Mesendoderm (in vitro differentiated cells): ENCODE results near the gene CD27.
"Not testable (repeated sequence)": the region's sequence is repeated elsewhere in the genome, so short reads cannot be mapped to it uniquely, and the experiment has no call there.

ENCODE experiments used
- DNase-seq: peaks from one replicate; pipeline ENCODE4 v3.0.0; 2013
- H2AK5ac ChIP-seq: 2 replicates; pipeline ENCODE4 v1.6.1; 2013; ENCODE audit warnings: low read length, inconsistent platforms
- H2BK120ac ChIP-seq: 2 replicates; pipeline ENCODE4 v1.6.1; 2013; ENCODE audit warnings: low read depth, mild to moderate bottlenecking, low read length, moderate library complexity, mixed read lengths
- H2BK15ac ChIP-seq: replicated peaks from 2 replicates; pipeline ENCODE4 v1.6.1; 2013; ENCODE audit warnings: low read depth, mild to moderate bottlenecking, moderate library complexity
- H2BK5ac ChIP-seq: 2 replicates; pipeline ENCODE4 v1.6.1; 2013; ENCODE audit warnings: low read length, inconsistent platforms
- H3K18ac ChIP-seq: 2 replicates; pipeline ENCODE4 v1.6.1; 2013; ENCODE audit warnings: mild to moderate bottlenecking, low read length, mixed read lengths
- H3K23ac ChIP-seq: one replicate; pipeline ENCODE4 v1.6.1; 2013; ENCODE audit warnings: low read length
- H3K27ac ChIP-seq: 2 replicates; pipeline ENCODE4 v1.5.1; 2013; ENCODE audit warnings: low read depth, mild to moderate bottlenecking, inconsistent platforms, low read length, moderate library complexity
- H3K27me3 ChIP-seq: 2 replicates; pipeline ENCODE4 v1.6.1; 2013; ENCODE audit warnings: low read length, control low read depth, mild to moderate bottlenecking, inconsistent platforms; ENCODE audit not compliant: insufficient read depth, poor library complexity
- H3K36me3 ChIP-seq: 2 replicates; pipeline ENCODE4 v1.6.1; 2013; ENCODE audit warnings: low read length, inconsistent platforms; ENCODE audit not compliant: control insufficient read depth, insufficient read depth
- H3K4ac ChIP-seq: one replicate; pipeline ENCODE4 v1.6.1; 2013; ENCODE audit warnings: low read depth, mild to moderate bottlenecking, low read length, moderate library complexity
- H3K4me1 ChIP-seq: 2 replicates; pipeline ENCODE4 v1.6.1; 2013; ENCODE audit warnings: low read depth, low read length, inconsistent platforms; ENCODE audit not compliant: control insufficient read depth
- H3K4me2 ChIP-seq: 2 replicates; pipeline ENCODE4 v1.6.1; 2013; ENCODE audit warnings: low read length
- H3K4me3 ChIP-seq: 2 replicates; pipeline ENCODE4 v1.5.1; 2013; ENCODE audit warnings: mild to moderate bottlenecking, low read length
- H3K56ac ChIP-seq: one replicate; pipeline ENCODE4 v1.6.1; 2013; ENCODE audit warnings: low read length
- H3K79me1 ChIP-seq: 2 replicates; pipeline ENCODE4 v1.6.1; 2013; ENCODE audit warnings: low read length, inconsistent platforms
- H3K79me2 ChIP-seq: 2 replicates; pipeline ENCODE4 v1.6.1; 2013; ENCODE audit warnings: mild to moderate bottlenecking, low read length; ENCODE audit not compliant: control insufficient read depth, insufficient read depth
- H3K9ac ChIP-seq: 2 replicates; pipeline ENCODE4 v1.6.1; 2013; ENCODE audit warnings: low read length, inconsistent platforms
- H4K5ac ChIP-seq: one replicate; pipeline ENCODE4 v1.6.1; 2013; ENCODE audit warnings: low read length
- H4K8ac ChIP-seq: one replicate; pipeline ENCODE4 v1.6.1; 2013; ENCODE audit warnings: low read depth, mild to moderate bottlenecking, control low read depth, low read length, moderate library complexity
- WGBS: extraction: QIAGEN DNeasy Blood & Tissue Kit; methylation state at CpG from one replicate; pipeline ENCODE4 v1.1.7; 2013; ENCODE audit warnings: low lambda C conversion rate, missing lambda C conversion rate; ENCODE audit not compliant: insufficient coverage; ENCODE audit errors: extremely low coverage; 5-methylcytosine and 5-hydroxymethylcytosine counted together

CD27 gene

GRCh38 chr12:6424008-6424347 is 20.8 kb upstream of the CD27 start:
- Histone ChIP-seq H3K9ac (no peak overlapping the region), H3K4me3 (no peak overlapping the region), H2BK15ac (no peak overlapping the region), H3K4me1 (no peaks in the 10 kb centered on the region), H2BK120ac (no peak overlapping the region), H3K36me3 (no peaks in the 10 kb centered on the region), H3K23ac (no peak overlapping the region), H3K4me2 (no peak overlapping the region), H2AK5ac (no peak overlapping the region), H3K4ac (no peak overlapping the region), H3K27ac (no peak overlapping the region), H3K18ac (no peak overlapping the region), H3K79me2 (no peaks in the 10 kb centered on the region), H2BK5ac (no peak overlapping the region), H3K79me1 (no peaks in the 10 kb centered on the region), H4K8ac (no peak overlapping the region), H3K56ac (no peak overlapping the region), H4K5ac (no peak overlapping the region), H3K27me3 (no peaks in the 10 kb centered on the region)
- no peak for DNase-seq
- WGBS, result no CpG with 5 or more reads among the region's 6 CpGs

- no peak overlapping the region for H4K5ac ChIP-seq
- H3K79me2 ChIP-seq, result no peaks in the 10 kb centered on the region
- no peaks in the 10 kb centered on the region for H3K36me3 ChIP-seq
- no peak overlapping the region for H2BK15ac ChIP-seq
- no peaks in the 10 kb centered on the region for H3K79me1 ChIP-seq
- H3K27ac ChIP-seq, result no peak overlapping the region
- H3K4me1 ChIP-seq, result no peaks in the 10 kb centered on the region
- no peaks in the 10 kb centered on the region for H3K27me3 ChIP-seq
- no peak overlapping the region for H3K4me2 ChIP-seq
- H3K56ac ChIP-seq, result no peak overlapping the region
- no peak overlapping the region for H3K18ac ChIP-seq
- H3K9ac ChIP-seq, result no peak overlapping the region
- WGBS, result no CpG with 5 or more reads among the region's 8 CpGs
- no peak overlapping the region for H3K23ac ChIP-seq
- no peak overlapping the region for H3K4ac ChIP-seq
- H2BK120ac ChIP-seq, result no peak overlapping the region
- no peak overlapping the region for H3K4me3 ChIP-seq
- DNase-seq, result no peak
- H2AK5ac ChIP-seq, result no peak overlapping the region
- no peak overlapping the region for H4K8ac ChIP-seq
- H2BK5ac ChIP-seq, result no peak overlapping the region
Observed at GRCh38 chr12:6424866-6425265, 19.9 kb upstream of the CD27 start.

- Histone ChIP-seq H2BK120ac (no peak overlapping the region), H3K27me3 (no peaks in the 10 kb centered on the region), H2AK5ac (no peak overlapping the region), H2BK5ac (no peak overlapping the region), H3K79me1 (no peaks in the 10 kb centered on the region), H3K23ac (no peak overlapping the region), H3K56ac (no peak overlapping the region), H4K8ac (no peak overlapping the region), H3K27ac (no peak overlapping the region), H3K79me2 (no peaks in the 10 kb centered on the region), H3K36me3 (no peaks in the 10 kb centered on the region), H3K4me1 (no peaks in the 10 kb centered on the region), H3K4me2 (no peak overlapping the region), H3K4me3 (no peak overlapping the region), H3K18ac (no peak overlapping the region), H4K5ac (no peak overlapping the region), H2BK15ac (no peak overlapping the region), H3K4ac (no peak overlapping the region), H3K9ac (no peak overlapping the region)
- no CpG with 5 or more reads among the region's 23 CpGs for WGBS
- no peak for DNase-seq
Observed at GRCh38 chr12:6425590-6426531, 18.9 kb upstream of the CD27 start.

- Histone ChIP-seq H4K8ac (no peak overlapping the region), H4K5ac (no peak overlapping the region), H3K4me2 (no peak overlapping the region), H2BK120ac (no peak overlapping the region), H3K18ac (no peak overlapping the region), H3K9ac (no peak overlapping the region), H2BK15ac (no peak overlapping the region), H2AK5ac (no peak overlapping the region), H3K4me1 (no peaks in the 10 kb centered on the region), H3K23ac (no peak overlapping the region), H3K4me3 (no peak overlapping the region), H3K79me2 (no peaks in the 10 kb centered on the region), H3K56ac (no peak overlapping the region), H3K4ac (no peak overlapping the region), H2BK5ac (no peak overlapping the region), H3K27me3 (no peaks in the 10 kb centered on the region), H3K36me3 (no peaks in the 10 kb centered on the region), H3K79me1 (no peaks in the 10 kb centered on the region), H3K27ac (no peak overlapping the region)
- DNase-seq, result no peak
- no CpG with 5 or more reads among the region's 14 CpGs for WGBS
Observed at GRCh38 chr12:6426882-6427671, 17.7 kb upstream of the CD27 start.

- not testable (repeated sequence) for H3K18ac ChIP-seq, H3K4ac ChIP-seq, H3K27me3 ChIP-seq, H3K56ac ChIP-seq, H3K4me1 ChIP-seq, H4K5ac ChIP-seq, DNase-seq, H3K4me3 ChIP-seq, H3K9ac ChIP-seq, H2BK15ac ChIP-seq, H2AK5ac ChIP-seq, H2BK5ac ChIP-seq, H3K79me2 ChIP-seq, H2BK120ac ChIP-seq, H3K4me2 ChIP-seq, H3K23ac ChIP-seq, H3K36me3 ChIP-seq, H3K79me1 ChIP-seq, H4K8ac ChIP-seq, H3K27ac ChIP-seq
- no CpG with 5 or more reads among the region's 10 CpGs for WGBS
Observed at GRCh38 chr12:6427796-6428195, 17.0 kb upstream of the CD27 start.
